ENCODE measurements around the gene EXO1.

The EXO1 gene

DNA sequence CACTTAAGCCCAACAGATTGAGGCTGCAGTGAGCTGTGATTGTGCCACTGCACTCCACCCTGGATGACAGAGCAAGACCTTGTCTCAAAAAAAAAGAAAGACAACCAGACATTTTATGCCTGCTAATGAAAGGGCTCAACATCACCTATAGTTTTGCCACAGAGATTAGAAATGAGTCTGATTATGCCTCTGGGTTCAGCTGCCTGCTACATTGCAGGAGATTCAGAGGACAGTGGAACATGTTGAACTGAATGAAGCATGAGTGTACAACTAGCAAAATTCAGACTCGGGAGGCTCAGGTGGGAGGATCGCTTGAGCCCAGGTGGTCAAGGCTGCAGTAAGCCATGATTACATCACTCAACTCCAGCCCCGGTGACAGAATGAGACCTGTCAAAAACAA, 46.0 kb downstream of the EXO1 start:
- DNase-seq (ENCODE audit: low read depth): no peak

DNA sequence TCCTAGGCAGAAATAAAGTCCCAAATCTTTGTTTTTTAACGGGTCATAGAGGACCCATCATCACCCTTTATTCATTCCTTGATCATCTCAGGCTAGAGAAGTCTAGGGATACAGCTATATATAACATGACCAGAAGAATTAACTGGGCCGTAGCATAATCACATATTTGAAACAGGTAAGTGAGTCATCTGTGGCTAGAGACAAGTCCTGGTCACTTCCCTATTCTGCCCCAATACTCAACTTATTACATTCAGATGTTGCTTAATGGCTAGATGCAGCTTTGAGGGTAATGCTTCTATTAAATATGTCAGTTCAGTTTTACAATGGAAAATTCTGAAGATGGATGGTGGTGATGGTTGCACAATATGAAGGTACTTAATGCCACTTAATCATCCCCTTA, 47.0 kb downstream of the EXO1 start:
- no peak for DNase-seq (ENCODE audit: low read depth)

- DNase-seq (ENCODE audit: low read depth): no peak
Measured at GRCh38 chr1:241896670-241896962, 48.6 kb downstream of the EXO1 start.

DNA sequence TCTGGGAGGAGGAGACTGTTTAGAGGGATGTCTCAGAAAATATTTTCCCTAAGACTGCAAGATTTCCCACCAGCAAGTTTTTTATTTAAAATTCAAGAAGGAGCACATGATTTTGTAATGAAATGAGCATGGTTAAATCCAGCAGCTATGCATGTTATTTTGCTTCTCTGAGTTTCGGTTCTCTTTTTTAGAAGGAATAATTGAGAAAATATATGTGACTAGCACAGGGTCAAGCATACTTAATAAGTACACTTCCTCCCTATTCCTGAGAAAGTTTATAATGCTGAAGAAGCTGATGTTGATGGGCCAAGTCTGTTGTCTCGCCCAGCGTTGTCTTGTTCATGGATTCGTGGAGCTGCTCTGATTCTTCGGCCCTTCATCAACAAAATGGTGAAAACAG, 51.2 kb downstream of the EXO1 start:
- DNase-seq (ENCODE audit: low read depth): no peak

DNA sequence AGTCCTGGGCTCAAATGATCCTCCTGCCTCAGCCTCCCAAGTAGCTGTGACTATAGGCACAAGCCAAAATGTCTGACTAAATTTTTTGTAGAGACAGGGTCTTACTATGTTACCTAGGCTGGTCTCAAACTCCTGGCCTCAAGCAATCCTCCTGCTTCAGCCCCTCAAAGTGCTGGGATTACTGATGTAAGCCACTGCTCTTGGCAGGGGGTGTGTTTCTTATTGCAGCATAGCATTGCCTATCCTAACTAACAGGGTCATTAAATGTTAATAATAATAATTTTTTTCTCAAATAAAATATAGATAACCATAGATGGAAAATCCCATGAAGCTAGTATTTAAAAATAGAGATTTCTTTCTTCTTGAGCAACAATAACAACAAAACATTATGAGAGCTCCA, 52.4 kb downstream of the EXO1 start:
- DNase-seq (ENCODE audit: low read depth): no peak

DNA sequence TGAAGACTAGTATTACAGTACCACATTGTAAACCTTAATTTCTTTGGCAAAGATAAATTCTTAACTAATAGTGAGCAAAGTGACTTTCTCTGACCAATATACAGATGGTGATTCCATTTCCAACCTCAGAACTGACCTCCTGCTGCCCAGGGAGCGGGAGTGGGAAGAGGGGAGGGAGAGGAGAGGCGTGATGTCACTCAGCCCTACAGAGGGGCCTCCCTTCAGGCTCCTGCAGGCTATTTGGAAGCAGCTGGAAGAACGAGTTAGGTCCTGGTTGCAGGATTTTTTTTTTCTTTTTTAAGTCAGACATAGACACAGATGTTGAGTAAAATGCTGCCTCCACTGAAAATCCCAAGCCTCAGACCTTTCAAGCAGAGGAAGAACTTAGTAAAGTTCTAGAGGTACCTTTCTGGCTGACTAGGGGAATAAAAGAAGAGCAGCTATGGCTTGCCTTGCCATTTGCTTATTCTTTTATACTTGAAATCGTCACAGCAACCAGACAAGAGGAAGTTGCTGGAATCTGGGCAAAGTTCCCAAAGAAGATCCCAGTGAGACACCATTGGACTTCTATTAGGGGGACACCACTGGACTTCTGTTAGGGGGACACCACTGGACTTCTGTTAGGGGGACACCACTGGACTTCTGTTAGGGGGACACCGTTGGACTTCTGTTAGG, 54.5 kb downstream of the EXO1 start:
- no peak for DNase-seq (ENCODE audit: low read depth)

GRCh38 chr1:241916196-241916595, 68.2 kb downstream of the EXO1 start:
- DNase-seq (ENCODE audit: low read depth): no peak

DNA sequence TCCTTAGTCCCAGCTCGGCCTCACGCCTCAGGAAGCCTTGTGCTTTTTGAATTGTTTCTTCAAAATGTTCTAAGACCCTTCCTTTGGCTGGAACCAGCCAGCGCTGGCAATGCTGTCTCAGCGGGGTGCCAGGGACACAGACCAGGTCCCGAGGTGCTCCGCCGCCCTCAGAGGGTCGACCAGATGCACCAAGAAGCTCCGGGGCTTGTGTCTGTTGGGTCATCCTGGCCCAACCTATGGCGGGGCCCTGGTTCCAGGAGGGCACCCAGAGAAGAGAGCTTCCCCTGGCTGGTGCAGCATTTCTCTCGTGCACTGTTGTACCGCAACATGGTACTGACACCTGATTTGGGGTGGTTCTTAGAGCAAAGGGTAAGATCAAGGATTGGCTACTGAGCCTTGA, 69.5 kb downstream of the EXO1 start:
- no peak for DNase-seq (ENCODE audit: low read depth)

DNA sequence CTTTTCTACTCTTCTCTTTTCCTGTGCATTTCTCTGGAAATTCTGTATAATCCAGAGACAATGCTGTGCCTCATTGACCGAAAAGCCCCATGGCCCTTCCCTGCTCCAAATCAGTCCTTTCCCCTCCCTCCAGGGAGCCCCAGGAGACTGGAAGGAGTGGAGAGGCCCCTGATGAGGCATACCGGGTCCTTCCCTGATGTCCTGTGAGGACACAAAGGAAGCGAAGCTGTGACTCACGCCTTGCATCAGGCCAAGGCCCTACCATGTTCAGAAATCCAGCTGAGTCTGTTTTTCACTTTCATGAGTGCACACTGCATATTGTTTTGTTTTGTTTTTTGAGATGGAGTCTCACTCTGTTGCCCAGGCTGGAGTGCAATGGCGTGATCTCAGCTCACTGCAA, 70.9 kb downstream of the EXO1 start:
- DNase-seq (ENCODE audit: low read depth): no peak

- no peak for DNase-seq (ENCODE audit: low read depth)
Measured at GRCh38 chr1:241924080-241924808, 76.2 kb downstream of the EXO1 start.

DNA sequence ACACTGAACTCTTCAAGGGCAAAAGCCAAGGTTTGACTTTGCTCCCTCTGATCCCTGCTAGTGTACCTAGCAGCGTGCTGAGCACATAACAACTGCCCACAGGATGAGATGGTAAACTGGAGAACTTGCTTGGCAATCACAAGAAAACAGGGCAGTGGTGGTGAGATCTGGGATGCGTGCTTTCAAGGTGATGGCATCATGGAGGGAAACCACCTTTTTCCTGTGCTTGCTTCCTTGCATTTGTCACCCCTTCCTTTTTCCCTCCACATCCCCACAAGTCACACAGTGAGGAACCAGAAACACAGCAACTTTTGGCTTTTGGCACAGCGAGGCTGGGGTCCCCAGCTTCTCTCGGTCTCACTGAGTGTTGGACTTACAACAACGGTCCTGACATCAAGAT, 78.1 kb downstream of the EXO1 start:
- DNase-seq (ENCODE audit: low read depth): no peak

DNA sequence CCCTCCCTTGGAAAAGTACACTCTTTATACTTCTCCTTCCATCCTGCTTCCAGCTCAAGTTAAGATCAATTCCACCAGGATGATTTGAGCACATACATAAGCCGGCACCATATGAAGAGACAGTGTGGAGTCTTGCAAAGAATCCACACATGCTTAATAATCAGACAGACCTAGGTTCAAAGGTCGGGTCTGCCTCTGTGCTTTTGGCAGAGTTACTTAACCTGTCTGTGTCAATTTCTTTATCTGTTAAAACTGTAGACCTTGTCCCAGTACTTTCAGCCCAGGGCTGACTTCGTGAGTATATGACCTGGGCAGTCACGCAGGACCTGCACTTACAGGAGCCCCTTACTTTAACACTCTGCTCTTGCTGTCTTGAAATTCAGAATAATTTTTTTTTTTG, 79.3 kb downstream of the EXO1 start:
- DNase-seq (ENCODE audit: low read depth): no peak

- no peak for DNase-seq (ENCODE audit: low read depth)
Measured at GRCh38 chr1:241932845-241933244, 84.8 kb downstream of the EXO1 start.

- no peak for DNase-seq (ENCODE audit: low read depth)
Measured at GRCh38 chr1:241934201-241934848, 86.3 kb downstream of the EXO1 start.

GRCh38 chr1:241934866-241935265, 86.9 kb downstream of the EXO1 start:
- no peak for DNase-seq (ENCODE audit: low read depth)
